HG03460 (cell line): ENCODE data around the gene ZBTB7C.

Experiments used
- ATAC-seq: cut with Tn5 transposase; IDR thresholded peaks from one replicate; pipeline ENCODE4 v1.9.1; 2021; ENCODE audit not compliant: unreplicated experiment

The ZBTB7C gene

DNA sequence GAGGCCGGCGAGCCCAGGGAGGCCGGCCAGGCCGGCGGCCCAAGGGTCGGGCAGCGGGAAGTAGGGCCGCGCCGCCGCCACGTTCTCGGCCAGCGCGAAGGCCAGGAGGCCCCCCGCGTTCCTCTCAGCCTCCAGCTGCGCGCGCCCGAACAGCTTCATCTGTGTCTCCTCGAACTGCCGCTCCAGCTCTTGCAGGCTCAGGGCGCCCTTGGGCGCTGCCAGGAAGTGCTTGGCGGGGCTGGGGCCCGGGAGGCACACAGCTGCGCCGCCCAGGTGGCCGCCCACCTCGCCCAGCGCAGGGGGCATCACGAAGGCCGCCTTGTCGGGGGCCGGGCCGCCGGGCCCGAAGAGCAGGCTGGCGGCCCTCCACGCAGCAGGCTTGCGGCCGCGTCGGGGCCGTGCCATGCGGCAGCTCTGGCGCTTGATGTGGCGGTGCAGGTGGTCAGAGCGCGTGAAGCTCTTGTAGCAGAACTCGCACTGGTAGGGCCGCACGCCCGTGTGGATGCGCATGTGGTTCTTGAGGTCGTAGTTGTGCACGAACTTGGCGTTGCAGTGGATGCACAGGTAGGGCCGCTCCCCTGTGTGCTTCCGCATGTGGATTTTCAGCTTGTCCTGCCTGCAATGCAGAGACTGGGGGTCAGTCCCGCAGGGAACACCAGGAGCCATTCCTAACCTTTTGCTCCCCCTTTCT, 379.7 kb downstream of the ZBTB7C start:
- ATAC-seq = no peak

DNA sequence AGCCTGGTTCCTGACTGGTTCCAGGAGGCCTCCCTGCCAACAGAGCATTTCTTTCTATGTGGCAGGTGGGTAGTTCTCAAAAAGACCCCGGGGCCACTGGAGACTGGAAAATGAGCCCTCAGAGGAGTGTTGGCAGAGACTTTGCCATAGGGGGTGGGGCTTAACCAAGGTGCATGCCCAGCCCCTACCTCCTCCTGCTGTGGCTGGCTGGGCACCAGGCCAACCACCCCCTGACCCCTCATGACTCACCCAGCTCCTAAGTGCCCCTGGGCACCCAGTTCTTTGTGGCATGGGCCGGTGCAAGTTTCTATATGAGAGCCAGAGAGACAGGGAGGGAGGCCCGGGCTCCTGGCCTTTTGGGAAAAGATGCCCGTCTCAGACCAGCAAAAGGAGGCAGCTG, 380.5 kb downstream of the ZBTB7C start:
- ATAC-seq = no peak

DNA sequence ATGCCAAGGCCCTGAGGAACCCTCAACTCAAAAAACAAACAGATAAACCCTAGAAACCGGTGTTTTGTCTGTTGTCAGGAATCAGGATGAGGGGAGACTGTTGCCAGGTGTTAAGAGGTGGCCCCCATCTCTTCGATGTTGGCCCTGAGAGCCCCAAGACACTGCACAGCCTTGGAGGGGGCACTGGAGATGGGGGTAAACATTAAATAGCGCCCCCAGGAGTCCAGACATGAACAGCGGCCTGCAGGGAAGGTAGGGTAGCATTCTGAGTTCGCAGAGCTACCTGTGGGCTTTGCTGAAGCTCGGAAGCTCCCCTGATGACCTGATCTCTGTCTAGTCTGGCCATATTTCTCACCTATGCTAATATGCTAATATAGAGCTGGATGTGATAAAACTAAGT, 381.1 kb downstream of the ZBTB7C start:
- no peak for ATAC-seq

- no peak for ATAC-seq
Observed at GRCh38 chr18:48027401-48027963, 381.7 kb downstream of the ZBTB7C start.

GRCh38 chr18:48026216-48026615, 383.0 kb downstream of the ZBTB7C start:
- ATAC-seq = no peak

GRCh38 chr18:48024881-48025660, 384.1 kb downstream of the ZBTB7C start:
- ATAC-seq = no peak

DNA sequence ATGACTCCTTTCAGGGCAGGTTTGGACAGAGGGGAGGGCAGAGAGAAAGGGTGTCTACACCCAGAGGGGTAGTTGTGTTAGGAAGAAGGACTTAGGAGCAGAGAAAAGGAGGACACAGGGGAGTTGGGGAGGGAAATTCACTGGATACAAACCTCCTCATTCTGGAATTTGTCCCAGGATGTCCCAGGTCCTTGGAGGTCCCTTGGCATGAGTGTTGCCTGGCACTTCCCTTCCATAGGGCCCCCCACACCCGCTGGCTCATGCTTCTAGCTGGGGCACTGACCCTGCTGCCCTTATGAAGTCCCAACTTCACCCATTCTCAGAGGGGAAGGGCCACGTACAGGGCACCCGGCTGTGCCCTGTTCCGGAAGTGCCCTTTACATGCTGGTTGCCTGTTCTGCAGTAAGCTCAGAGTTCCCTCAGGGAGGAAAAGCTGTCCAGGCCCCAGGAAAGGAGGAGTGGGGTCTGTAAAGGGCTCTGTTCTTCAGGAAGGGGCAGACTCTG, 385.1 kb downstream of the ZBTB7C start:
- no peak for ATAC-seq

DNA sequence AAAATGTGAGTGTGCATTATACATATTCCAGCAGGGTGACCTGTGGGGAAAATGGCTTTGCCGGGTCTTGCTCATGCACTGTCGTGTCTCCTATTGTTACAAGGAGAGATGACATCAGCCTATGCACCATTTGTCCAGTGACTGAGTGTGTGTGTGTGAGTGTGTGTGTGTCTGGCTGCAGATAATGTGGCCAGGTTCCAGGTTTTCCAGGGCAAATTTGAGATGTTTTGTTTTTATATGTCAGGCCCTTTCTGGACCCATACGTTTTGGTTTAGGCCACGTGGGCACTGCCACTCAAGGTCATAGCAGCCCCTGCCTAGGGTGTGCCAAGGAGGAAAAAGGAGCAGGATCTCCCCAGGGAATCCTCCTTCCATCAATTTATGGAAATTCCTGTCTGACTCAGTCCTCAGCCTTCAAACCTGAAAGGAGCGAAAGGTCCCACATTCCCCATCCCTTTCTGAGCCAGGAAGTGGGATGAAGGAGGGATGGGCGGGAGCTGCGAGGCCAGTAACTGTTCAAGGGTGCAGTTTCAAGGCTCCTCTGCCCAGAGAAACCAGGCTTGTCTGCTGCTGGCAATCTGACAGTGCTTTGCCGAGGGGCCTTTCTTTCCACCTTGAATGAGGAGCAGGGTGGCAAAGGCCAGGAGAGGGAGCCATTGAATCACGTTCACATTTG, 385.7 kb downstream of the ZBTB7C start:
- ATAC-seq = no peak

- no peak for ATAC-seq
Observed at GRCh38 chr18:48022531-48023329, 386.5 kb downstream of the ZBTB7C start.

GRCh38 chr18:48022021-48022420, 387.2 kb downstream of the ZBTB7C start:
- no peak for ATAC-seq

DNA sequence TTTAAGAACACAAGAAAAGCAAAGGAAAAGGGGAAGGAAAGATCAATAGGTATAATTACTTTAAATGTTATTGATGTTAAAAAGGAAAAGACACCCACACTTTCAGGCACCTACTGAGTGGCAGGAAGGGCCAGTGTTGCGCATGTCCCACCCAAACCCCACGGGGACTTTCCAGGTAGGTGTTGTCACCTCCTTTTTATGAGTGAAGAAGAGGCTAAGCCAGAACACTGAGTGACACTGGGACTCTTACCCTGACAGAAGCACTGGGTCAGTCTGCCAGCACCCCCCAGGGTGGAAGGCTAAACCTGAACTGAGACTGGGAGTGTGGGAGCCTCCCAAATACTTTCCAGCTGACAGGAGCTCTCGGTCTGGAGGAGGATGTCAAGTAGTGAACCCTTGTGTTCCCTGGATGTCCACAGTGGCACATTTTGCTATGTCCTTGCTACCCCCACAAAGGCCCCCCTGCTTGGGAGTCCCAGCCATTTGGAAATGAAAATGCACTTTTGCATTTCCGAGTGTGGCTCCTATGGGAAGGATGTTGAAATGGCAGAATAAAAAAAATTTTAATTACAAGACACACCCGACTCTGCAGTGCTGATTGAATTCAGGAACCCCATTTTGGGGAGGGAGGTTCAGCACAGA, 387.8 kb downstream of the ZBTB7C start:
- no peak for ATAC-seq

GRCh38 chr18:48020337-48021250, 388.6 kb downstream of the ZBTB7C start:
- ATAC-seq = no peak

DNA sequence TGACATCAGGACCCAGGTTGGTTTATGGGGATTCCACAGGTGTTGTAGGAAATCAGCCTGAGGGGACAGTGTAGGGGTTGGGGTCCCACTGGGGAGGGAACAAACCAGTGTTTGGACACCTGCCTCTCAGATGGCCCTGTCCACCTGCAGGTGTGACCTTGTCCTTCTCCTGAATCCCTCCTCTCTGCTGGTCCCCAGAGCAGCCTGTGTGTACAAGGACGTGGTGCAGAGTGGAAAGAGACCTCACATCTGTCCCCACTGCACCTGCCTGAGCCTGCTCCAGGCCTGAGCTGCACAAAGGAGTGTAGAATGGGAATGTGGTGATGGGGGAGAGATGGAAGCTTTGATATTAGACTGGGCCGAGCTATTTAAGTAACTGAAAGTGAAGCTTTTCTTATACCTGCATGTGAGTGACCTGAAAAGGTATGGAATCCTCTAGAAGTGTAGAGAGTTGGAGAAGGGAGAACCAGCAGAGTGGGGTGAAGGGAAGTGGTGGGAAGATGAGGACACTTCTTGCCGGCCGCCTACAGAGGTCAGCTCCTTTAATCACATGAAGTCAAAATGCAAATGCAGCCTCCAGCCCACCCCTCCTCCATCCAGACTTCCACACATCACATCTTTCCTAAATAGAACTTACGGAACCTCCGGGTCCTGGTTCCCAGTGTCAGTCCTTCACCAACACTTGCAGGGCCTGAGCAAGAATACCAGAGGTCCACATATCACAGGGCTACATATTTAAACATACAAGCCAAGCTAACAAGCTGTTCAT, 389.4 kb downstream of the ZBTB7C start:
- ATAC-seq = no peak

- ATAC-seq = no peak
Observed at GRCh38 chr18:48018851-48019250, 390.3 kb downstream of the ZBTB7C start.

GRCh38 chr18:48017635-48018034, 391.5 kb downstream of the ZBTB7C start:
- no peak for ATAC-seq

GRCh38 chr18:48013162-48013561, 396.0 kb downstream of the ZBTB7C start:
- no peak for ATAC-seq

GRCh38 chr18:48011926-48012465, 397.2 kb downstream of the ZBTB7C start:
- no peak for ATAC-seq

DNA sequence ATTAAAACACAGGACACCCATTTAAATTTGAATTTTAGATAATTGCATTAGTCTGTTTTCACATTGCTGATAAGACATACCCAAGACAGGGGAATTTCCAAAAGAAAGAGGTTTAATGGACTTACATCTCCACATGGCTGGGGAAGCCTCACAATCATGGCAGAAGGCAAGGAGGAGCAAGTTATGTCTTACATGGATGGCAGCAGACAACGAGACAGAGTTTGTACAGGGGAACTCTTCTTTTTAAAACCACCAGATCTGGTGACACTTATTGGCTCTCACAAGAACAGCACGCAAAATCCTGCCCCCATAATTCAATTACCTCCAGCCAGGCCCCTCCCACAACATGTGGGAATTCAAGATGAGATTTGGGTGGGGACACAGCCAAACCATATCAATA, 398.9 kb downstream of the ZBTB7C start:
- ATAC-seq = no peak
